ENCODE measurements around the gene MUC4.
"Not testable (repeated sequence)": the region's sequence is repeated elsewhere in the genome, so short reads cannot be mapped to it uniquely, and the experiment has no call there.

- TF ChIP-seq POLR2AphosphoS5 (IDR thresholded peaks at IDR 0.05; ENCODE audit: borderline replicate concordance, low read depth, low read length); EZH2 (IDR thresholded peaks at IDR 0.05); FOXP2 (optimal IDR thresholded peaks at IDR 0.05; ENCODE audit: control extremely low read depth, extremely low read length, insufficient read depth): not testable (repeated sequence)
Observed at GRCh38 chr3:195712535-195712910, 99.2 kb downstream of the MUC4 start.

Measured in SK-N-MC (cell line).